ENCODE measurements around the gene HYDIN.
A peak's percentile ranks its signal among the peaks of the same experiment; 100 is the strongest.

HYDIN gene

GRCh38 chr16:70809392-70810060 lies 421.0 kb downstream of the HYDIN start:
- no peak for DNase-seq

- DNase-seq, result no peak
Measured at GRCh38 chr16:70808371-70808770, 422.2 kb downstream of the HYDIN start.

- DNase-seq, result peak; percentile 82
Measured at GRCh38 chr16:70805787-70806186, 424.7 kb downstream of the HYDIN start.

- DNase-seq, result no peak
Measured at GRCh38 chr16:70805380-70805779, 425.1 kb downstream of the HYDIN start.

- no peak for DNase-seq
Measured at GRCh38 chr16:70804734-70805169, 425.8 kb downstream of the HYDIN start.

- DNase-seq, result peak; percentile 76
Measured at GRCh38 chr16:70804153-70804733, 426.3 kb downstream of the HYDIN start.

GRCh38 chr16:70803319-70803718 lies 427.2 kb downstream of the HYDIN start:
- peak; percentile 49 for DNase-seq

GRCh38 chr16:70801611-70802010 lies 428.9 kb downstream of the HYDIN start:
- no peak for DNase-seq

GRCh38 chr16:70800781-70801480 lies 429.6 kb downstream of the HYDIN start, which contains the start of gene VAC14:
TSS of gene VAC14 (minus strand) at chr16:70801158. CDS start at chr16:70800900, 258 bp downstream.
- DNase-seq, result peak; percentile 78

GRCh38 chr16:70800311-70800710 lies 430.2 kb downstream of the HYDIN start:
- DNase-seq, result no peak

GRCh38 chr16:70796301-70796700 lies 434.2 kb downstream of the HYDIN start:
- DNase-seq, result no peak

- DNase-seq, result no peak
Measured at GRCh38 chr16:70795296-70795912, 435.1 kb downstream of the HYDIN start.

- DNase-seq, result no peak
Measured at GRCh38 chr16:70793851-70794502, 436.5 kb downstream of the HYDIN start.

GRCh38 chr16:70790815-70791214 lies 439.7 kb downstream of the HYDIN start:
- DNase-seq, result no peak

- no peak for DNase-seq
Measured at GRCh38 chr16:70789595-70790447, 440.7 kb downstream of the HYDIN start.

GRCh38 chr16:70788668-70789594 lies 441.6 kb downstream of the HYDIN start:
- DNase-seq, result peak; percentile 47

- no peak for DNase-seq
Measured at GRCh38 chr16:70786020-70786755, 444.3 kb downstream of the HYDIN start.

- DNase-seq, result no peak
Measured at GRCh38 chr16:70784692-70785555, 445.6 kb downstream of the HYDIN start.

GRCh38 chr16:70782237-70782636 lies 448.3 kb downstream of the HYDIN start:
- no peak for DNase-seq
